HL-60 (cell line): Measurements from ENCODE around the gene UBE2L6.

ENCODE experiments used
- DNase-seq, 2 experiments: peaks; one replicate each; pipeline ENCODE4 v3.0.0-alpha.2; 2010 to 2020; ENCODE audit warnings: low read depth in 1 of 2, low spot score in 1 of 2
- H3K27ac ChIP-seq: fragments of 250-450 bp; sonication (Bioruptor Pico); replicated peaks from 2 replicates; pipeline ENCODE4 v1.5.1; 2020; ENCODE audit warnings: mild to moderate bottlenecking, moderate library complexity
- H3K27me3 ChIP-seq: fragments of 250-450 bp; sonication (Bioruptor Pico); 2 replicates; pipeline ENCODE4 v1.5.1; 2021; ENCODE audit warnings: mild to moderate bottlenecking, moderate library complexity; ENCODE audit not compliant: insufficient read depth, poor library complexity, severe bottlenecking
- H3K4me3 ChIP-seq: replicated peaks from 2 replicates; pipeline ENCODE4 v1.5.1; 2011; ENCODE audit warnings: mild to moderate bottlenecking, control low read depth, low read length; ENCODE audit not compliant: insufficient read depth
- CTCF ChIP-seq: IDR thresholded peaks from one replicate; pipeline ENCODE4 v1.5.1; 2011; ENCODE audit warnings: low read length, control low read depth, inconsistent platforms; ENCODE audit not compliant: insufficient read depth
- GABPA ChIP-seq: IDR thresholded peaks from 2 replicates; pipeline ENCODE4 v1.6.1; 2012; ENCODE audit warnings: low read depth
- POLR2AphosphoS5 ChIP-seq: IDR thresholded peaks from 2 replicates; pipeline ENCODE4 v1.6.1; 2012; ENCODE audit warnings: low read depth
- REST ChIP-seq: IDR thresholded peaks from 2 replicates; pipeline ENCODE4 v1.6.1; 2012; ENCODE audit warnings: low read depth; ENCODE audit not compliant: insufficient replicate concordance
- SPI1 ChIP-seq: IDR thresholded peaks from 2 replicates; pipeline ENCODE4 v1.6.1; 2012; ENCODE audit warnings: low read depth, mild to moderate bottlenecking, borderline replicate concordance

UBE2L6 gene

GRCh38 chr11:57523419-57523818 is 44.1 kb downstream of the UBE2L6 start:
- H3K27me3 ChIP-seq = no peaks in the 10 kb centered on the region
- no peak overlapping the region for H3K4me3 ChIP-seq
- TF ChIP-seq GABPA = no peak
- no peak for TF ChIP-seq POLR2AphosphoS5
- no peak for TF ChIP-seq SPI1
- TF ChIP-seq REST = no peak
- TF ChIP-seq CTCF = no peak
- DNase-seq = no peak
- no peak overlapping the region for H3K27ac ChIP-seq

GRCh38 chr11:57521116-57521515 is 46.4 kb downstream of the UBE2L6 start:
- H3K27ac ChIP-seq = no peak overlapping the region
- H3K27me3 ChIP-seq = no peaks in the 10 kb centered on the region
- no peak for DNase-seq
- H3K4me3 ChIP-seq = no peak overlapping the region
- TF ChIP-seq CTCF = no peak
- TF ChIP-seq SPI1 = no peak
- TF ChIP-seq REST = no peak
- no peak for TF ChIP-seq POLR2AphosphoS5
- no peak for TF ChIP-seq GABPA

- H3K4me3 ChIP-seq = peak overlapping the region; percentile 90
These were observed 51.4 kb downstream of the UBE2L6 start for GRCh38 chr11:57516061-57516443.

More at GRCh38 chr11:57516061-57516443, 51.4 kb downstream of the UBE2L6 start:
- H3K27me3 ChIP-seq = no peaks in the 10 kb centered on the region
- no peak for TF ChIP-seq SPI1
- TF ChIP-seq CTCF = no peak
- TF ChIP-seq REST = no peak
- no peak for TF ChIP-seq POLR2AphosphoS5
- no peak for TF ChIP-seq GABPA
- peak overlapping the region; percentile 91 for H3K27ac ChIP-seq
- no peak for DNase-seq
